Myocyte (in vitro differentiated cells): ENCODE data around the gene GPR78. TPM values are rescaled to one million over a fixed set of nuclear protein-coding genes. Genes with fewer than 3 reads are reported as not detected.

Experiments used
- DNase-seq: peaks from one replicate; pipeline ENCODE4 v3.0.0-alpha.2; 2012; ENCODE audit warnings: low read depth
- total RNA-seq: library from RNA; depleted of rRNA; stranded (reverse); fragments of >200 nt; gene quantifications from 2 replicates; pipeline ENCODE4 v1.2.3, GENCODE V29; 2014

Gene GPR78
- total RNA-seq, 1 donor from 2014 or later, result 0.51 TPM

DNA sequence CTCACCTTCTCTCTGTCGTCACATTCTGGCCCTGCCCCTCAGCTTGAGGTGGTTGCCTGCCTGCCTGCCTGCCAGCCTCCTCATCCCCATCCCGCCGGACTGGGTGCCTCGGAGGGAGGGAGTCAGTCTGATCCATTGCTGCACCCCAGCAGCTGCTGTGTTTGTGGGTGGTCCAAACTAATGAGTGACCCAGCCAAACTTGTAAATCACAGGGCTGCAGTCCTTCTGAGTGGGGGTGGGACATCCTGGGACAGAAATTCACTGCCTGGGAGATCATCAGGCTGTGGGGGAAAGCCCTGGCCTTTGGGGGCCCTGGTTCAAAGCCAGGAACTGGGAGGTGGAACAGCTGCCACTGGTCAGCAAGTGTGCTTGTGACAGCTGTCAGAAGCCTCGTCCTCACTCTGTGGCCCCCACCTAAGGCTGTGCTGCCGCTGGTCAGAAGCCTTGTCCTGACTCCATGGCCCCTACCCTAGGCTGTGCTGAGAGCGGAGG is 5.6 kb downstream of the GPR78 start:
- peak; percentile 91 for DNase-seq

DNA sequence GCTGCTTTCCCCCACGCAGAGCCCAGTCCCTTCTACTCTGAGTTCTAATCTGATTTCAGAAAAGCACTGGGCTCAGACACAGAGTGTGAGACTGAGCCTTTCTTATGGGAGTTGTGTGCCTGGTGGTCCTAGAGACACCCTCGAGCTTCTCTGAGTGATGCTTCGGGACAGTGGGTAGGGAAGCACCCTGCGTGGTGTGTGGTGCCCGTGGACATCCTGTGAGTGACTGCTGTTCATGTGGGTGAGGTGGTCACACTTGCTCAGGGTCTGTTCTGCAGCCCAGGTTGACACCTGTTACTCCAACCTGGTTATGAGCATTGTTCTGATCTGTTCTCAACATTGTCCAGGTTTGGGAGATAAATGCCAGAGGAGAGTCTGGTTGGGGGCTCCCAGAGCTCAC is 6.1 kb downstream of the GPR78 start:
- DNase-seq, result peak; percentile 59

DNA sequence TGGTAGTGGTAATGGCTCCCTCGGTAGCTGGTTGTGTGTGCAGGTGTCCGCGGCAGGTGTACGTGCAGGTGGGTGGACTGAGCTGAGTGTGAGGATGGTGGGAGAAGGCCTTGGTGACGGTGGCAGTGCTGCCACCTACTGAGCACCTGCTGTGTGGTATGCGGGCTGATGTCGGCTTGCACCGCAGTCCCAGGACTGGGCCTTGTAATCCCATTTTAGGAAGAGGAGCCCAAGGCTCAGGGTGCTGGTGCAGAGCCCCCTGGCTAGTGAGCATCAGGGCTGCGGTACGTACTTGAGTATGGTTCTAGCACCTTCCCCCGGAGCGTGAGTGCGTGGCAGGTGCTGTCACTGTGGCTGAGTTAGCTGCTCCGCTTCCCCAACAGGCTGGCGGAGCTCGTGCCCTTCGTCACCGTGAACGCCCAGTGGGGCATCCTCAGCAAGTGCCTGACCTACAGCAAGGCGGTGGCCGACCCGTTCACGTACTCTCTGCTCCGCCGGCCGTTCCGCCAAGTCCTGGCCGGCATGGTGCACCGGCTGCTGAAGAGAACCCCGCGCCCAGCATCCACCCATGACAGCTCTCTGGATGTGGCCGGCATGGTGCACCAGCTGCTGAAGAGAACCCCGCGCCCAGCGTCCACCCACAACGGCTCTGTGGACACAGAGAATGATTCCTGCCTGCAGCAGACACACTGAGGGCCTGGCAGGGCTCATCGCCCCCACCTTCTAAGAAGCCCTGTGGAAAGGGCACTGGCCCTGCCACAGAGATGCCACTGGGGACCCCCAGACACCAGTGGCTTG is 6.7 kb downstream of the GPR78 start:
- DNase-seq, result no peak

DNA sequence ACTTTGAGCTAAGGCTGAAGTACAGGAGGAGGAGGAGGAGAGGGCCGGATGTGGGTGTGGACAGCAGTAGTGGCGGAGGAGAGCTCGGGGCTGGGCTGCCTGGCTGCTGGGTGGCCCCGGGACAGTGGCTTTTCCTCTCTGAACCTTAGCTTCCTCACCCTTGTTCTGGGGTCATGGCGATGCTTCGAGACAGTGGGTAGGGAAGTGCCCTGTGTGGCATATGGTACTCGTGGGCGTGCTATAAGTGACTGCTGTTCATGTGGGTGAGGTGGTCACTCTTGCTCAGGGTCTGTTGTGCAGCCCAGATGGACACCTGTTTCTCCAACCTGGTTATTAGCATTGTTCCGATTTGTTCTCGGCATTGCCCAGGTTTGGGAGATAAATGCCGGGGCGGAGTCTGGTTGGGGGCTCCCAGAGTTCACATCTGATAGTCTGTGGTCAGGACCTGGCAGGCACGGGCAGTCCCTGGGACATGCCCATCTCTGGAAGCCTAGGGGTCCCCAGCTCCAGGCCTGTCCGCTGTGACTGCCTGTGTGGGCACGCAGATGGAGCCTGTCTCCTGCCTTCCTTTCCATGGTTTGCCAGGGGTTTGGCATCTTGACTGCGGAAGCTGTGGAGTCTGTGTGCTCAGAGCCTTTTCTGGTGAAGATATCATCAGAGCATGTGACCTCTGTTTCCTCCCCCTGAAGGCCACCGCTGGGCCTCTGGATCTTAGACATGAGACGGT is 7.4 kb downstream of the GPR78 start:
- DNase-seq, result no peak

DNA sequence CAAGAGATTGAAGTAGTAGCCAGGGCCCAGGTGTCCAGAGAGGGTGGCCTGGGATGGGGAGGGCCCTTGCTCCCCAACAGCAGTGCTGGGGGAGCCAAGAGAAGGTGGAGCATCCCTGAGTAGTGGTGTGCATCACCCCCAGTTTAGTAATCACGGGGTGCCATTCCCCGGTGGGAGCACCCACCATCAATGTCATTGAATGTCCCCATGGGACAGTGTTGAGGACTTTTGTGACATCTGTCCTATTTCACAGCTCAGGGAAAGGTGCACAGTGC is 7.9 kb downstream of the GPR78 start:
- DNase-seq, result no peak

DNA sequence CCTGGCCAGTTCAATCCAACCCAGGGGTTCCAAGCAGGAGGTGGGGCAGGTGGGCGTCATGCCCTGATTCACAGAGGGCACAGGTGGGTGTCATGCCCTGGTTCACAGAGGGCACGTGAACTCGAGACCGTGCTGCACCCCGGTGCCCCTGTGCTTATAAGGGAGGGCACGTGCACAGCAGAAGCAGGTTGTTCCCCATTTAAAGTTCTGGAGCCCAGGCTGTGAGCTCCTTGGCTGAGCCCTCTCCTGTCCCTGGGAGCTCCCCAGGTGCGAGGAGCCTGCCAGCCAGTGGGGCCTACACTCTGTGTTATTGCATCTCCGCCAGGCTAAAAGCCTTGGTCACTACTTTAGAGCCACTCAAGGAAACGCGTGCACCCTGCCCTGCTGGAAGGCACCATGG is 9.1 kb downstream of the GPR78 start:
- no peak for DNase-seq

DNA sequence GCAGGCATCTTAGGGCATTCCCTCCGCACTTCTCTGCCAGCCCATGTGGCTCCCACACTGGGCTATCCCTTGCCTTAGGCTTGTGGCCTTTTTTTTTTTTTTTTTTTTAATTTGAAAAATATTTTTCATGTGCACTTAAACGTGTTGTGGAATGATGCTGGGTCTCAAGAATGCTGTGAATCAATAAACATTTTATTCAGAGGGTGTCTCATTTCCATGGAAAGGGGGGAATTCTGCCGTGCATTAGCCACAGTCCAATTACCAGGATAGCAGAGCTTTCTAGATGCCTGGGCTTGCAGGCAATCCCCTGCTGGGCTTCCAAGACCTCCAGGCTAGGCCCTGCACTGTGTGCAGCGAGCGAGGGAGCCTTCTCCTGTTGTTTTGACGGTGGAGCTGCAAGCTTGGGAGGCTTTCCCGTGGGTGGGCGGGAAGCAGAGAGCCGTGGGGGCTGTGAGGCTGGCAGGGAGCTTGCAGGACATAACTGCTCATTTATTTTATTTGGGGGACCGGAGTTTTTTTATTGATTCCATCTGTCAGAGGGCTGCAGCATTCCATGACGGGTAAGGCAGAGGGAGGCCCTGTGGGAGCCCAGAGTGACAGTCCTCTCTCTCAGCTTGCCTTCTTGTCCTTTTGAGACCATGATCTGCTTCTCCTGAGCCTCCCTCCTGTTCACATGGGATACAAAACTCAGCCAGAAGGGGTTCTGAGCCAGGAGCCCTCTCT is 9.8 kb downstream of the GPR78 start:
- DNase-seq, result no peak

DNA sequence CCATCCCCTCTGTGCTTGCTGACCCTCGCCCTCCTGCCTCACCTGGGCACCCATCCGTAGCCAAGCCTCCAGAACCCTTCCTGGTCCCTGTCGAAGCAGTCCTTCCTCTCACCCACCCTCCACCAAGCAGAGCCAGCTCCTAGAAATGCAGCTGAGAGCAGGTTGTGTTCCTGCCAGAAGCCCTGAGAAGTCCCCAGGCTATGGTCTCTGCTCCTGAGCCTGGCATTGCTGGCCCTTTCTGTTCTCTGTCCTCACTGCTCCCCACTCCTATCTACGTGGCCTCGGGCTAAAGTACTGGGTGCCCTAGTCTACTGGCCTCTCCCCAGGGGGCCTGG is 10.3 kb downstream of the GPR78 start:
- no peak for DNase-seq

DNA sequence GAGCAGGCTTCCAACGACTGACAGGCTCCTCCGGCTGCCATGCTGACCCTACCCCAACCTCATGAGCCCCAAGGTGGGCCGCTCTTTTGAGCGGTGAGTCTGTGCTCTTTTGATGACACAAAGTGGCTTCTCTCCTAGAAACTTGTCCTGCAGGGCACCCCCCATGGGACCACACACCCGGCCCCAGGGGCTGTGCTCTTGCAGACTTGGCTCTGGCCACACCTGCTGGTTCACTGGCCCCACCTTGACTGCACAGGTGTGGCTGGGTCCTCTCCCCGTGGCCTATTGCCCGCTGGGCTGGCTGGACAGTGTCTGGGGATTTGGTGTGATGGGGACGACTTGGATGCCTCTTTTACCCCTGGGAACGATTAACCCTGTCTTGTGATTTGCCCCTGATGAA is 10.9 kb downstream of the GPR78 start:
- DNase-seq, result no peak

DNA sequence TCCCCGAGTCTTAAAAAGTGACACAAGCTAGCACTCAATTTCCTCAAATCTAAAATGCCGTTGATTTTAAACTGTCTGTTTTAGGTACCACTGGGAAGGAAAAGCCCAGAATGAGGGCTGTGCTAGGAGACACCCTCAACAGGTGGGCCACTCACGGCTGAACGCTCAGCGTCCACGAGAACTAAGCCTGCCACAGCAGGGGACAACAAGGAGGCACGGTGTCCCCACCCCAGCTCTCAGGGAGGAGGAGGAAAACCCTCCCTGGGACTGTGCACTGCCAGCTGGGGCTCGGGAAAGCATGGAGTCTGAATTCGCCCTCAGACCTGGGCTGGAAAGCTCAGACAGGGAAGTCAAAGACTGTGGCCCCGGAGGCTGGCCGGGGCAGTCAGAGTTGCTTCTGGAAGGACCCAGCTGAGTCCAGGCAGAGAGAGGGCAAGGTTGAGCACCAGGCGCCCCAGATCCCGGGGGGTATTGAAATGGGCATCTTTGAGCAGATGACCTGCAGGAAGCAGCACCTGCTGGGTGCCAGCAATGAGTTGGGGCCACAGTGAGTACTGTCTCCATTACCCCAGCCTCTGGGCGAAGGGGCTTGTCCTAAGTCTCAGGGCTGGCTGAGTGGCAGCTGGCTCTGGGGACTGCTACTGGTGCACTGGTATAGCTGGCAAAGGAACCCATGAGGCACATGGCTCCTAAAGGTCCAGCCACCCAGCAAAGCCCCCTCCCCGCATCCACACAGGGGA is 11.6 kb downstream of the GPR78 start:
- DNase-seq, result no peak

DNA sequence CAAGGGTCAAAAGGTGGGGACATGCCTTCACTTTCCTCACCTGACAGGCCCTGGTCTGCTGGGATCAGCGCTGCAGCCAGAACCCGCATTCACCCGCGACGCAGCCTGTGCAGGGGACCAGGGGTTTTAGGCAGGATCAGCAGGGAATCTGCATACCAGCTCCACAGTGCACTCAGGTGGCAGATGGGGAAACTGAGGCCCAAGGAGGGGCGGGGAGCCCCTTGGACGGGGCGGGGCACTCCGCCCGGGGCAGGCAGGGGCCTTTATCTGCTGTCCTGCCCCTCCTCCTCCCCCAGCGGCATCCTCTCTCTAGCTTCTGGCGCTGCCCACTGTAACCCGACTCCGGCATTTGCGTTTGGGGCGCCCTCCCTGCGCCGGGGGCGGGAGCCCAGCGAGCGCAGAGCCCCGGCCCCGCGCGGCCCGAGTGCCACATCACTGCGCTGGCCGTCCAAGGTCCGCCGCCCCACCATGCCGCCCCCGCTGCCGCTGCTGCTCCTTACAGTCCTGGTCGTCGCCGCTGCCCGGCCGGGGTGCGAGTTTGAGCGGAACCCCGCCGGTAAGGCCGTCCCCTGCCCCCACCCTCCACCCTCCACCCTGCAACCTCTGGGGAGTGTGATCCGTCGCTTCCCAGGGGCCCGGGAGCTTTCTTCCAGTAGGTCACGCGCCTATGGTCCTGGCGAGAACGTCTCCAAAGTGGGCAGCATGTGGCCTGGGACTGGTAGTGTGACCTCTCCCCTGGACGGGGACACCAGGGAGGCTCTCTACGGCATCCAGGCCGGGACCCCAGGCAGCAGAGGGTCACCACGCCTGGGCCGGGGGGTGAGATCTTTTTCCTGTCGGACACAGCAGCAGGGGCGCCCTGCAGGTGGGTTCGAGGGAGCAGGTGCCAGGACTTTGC is 12.4 kb downstream of the GPR78 start, which contains the start of gene CPZ:
CPZ (plus strand) TSS at position 400 of the 898 bp plus-strand sequence; CDS start at position 469, 69 bp downstream.
- peak; percentile 56 for DNase-seq

DNA sequence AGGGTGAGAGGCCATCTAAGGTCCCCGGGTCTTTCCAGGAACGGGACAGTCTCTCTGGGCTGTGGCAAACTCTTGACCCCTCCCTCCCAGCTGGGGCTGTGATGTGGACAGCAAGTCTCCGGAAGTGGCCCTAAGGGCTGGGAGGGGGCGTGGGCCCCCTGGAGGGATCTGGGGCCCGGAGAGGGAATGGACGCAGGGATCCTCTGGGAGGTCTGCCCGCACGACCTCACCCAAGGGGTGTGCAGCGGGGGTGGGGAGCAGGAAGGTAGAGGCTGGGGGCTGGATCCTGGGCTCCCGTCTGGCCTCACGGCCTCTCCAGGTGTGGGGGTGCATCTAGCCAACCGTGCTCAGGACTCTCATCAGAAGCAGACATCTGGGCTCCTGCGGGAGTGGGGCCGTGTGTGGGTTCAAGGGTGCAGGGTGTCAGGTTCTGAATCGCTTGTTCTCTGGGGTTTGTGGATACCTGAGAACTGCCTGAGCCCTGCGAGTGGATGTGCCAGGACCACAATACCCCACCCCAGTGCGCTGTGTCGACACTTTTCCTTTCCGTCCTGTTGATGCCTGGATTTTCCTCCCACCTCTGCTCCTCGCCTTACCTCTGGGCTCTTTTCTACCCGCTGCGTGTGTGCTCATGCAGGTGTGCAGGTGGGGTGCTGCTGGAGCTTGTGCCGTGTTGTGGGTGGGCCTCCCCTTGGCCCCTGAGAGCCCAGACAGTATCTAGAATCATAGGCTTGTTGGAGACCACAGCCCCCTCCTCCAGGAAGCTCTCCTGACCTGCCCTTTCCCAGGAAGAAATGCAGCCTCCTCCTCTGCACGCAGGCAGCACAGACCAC is 13.3 kb downstream of the GPR78 start:
- no peak for DNase-seq

DNA sequence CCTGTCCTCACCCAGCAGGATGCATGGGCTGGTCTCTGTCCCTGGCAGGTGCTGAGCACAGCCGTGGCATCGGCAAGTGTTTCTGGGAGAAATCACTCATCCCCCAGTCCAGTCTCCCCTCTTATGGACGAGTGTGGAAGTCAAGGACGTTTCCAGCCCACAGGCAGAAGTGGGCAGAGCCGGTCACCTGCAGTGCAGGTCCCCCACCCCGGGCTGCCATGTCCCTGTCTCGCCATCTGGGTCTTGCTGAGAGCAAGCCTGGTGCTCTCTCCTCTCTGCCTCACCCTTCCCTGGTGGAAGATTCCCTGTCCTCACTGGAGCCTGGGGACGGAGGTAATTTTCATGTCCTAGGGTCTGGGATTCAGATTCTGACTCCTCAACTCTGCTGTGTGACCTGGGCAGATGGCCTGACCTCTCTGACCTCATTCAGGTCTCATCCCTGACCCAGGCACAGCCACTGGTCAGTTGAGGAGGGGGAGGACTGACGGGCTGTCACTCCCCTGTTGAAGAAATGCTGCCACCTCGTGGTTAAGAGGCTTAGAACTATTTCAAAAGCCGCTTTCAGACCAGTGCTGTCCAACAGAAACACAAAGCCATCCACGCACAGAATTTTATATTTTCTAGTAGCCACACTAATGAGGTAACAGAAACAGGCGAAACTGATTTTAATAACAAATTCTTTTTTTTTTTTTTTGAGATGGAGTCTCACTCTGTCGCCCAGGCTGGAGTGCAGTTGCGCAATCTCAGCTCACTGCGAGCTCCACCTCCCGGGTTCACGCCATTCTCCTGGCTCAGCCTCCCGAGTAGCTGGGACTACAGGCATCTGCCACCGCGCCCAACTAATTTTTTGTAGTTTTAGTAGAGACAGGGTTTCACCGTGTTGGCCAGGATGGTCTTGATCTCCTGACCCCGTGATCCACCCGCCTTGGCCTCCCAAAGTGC is 14.2 kb downstream of the GPR78 start:
- DNase-seq, result peak; percentile 90

DNA sequence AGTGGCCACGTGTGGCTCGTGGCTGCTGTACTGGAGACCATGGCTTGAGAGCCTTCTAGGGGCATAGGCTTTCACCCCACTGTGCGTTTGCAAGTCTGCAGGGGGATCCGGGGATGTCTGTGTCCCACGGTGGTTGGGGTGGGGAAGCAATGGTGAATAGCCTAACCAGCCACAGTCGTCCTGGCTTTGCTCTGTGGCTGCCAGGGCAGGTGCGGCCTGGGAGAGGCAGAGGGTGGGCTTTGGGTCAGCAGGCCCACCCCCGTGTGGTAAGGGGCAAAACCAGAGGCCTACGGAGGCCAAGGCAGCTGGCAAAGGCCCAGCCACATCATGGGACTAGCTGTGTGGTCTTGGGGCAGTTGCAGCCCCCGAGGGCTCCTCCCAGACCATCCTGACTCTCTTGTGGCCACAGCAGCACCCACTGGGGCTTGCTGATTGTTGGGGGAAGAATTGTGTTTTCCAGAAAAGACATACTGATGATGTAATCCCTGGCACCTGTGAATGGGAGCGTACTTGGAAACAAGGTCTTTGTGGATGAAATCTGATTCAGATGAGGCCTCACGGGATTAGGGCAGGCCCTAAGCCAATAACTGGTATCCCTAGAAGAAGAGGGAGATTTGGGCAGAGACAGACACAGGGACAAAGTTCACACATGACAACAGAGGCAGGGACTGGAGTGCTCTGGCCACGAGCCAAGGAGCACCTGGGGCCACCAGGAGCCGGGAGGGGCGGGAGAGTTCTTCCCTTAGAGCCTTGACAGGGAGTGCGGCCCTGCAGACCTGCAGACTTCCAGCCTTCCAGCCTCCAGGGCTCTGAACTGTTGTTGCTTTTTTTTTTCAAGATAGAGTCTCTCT is 15.3 kb downstream of the GPR78 start:
- DNase-seq, result peak; percentile 50

DNA sequence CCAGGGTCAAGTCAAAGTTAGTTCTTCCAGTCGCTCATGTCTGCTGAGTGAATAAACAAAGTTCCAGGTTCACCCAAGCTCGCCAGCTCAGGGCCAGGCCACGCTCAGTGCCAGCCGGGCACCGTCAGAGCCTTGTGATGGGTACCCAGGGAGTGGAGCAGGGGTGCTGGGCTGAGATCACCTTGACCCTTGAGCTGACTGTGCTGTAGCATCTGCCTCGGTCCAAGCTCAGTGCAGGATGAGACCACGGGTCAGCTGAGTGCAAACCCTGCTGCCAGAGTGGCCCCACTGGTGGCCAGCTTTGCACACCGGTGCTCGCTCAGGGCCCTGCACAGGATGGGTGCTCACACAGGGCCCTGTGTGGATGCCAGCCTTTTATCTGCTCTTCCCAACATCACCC is 16.7 kb downstream of the GPR78 start:
- DNase-seq, result no peak

DNA sequence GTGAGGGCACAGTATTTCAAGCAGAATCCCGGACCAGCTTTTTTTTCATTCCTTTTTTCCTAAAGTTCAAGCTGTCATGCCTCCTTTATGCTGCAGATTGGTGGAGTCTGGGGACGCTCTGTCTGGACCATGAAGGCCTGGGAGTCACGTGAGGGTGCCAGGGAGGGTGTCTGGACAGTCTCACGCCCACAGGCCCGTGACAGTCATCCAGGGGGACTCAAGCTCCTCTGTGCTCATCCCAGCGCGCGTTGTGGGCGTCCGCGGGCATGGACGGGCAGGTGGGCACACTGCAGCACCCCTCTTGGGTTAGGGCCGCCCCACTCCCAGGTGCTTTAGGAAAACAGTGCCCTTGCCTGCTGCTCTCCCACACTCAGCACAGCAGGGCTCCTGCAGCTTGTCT is 17.1 kb downstream of the GPR78 start:
- no peak for DNase-seq

DNA sequence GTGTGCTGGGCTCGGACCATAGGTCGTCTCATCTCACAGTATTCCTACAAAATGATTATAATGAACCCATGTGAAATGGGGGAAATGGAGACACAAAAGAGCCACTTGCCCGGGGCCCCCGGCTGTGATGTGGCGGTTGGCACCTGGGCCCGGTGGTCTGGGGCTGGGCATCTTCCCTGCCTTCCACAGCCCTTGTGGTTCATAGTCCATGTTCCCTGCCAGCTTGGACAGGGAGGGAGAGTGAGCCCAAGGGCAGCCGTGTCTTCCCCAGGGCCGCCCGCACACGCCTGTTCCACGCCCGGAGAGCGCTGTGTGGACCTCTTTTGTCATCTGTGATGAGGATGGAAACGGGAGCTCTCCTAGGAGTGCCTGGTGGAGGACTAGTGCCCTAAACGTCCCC is 17.6 kb downstream of the GPR78 start:
- no peak for DNase-seq
